GM21390 (cell line): ENCODE data around the gene APOL4.
"Not testable (repeated sequence)": the region's sequence is repeated elsewhere in the genome, so short reads cannot be mapped to it uniquely, and the experiment has no call there.

Source experiments
- ATAC-seq: cut with Tn5 transposase; IDR thresholded peaks from one replicate; pipeline ENCODE4 v1.9.1; 2021; ENCODE audit not compliant: unreplicated experiment

APOL4 gene

GRCh38 chr22:36208914-36209313 is 7.3 kb upstream of the APOL4 start:
- no peak for ATAC-seq

GRCh38 chr22:36208162-36208765 is 6.7 kb upstream of the APOL4 start:
- ATAC-seq: no peak

GRCh38 chr22:36206255-36206654 is 4.6 kb upstream of the APOL4 start:
- no peak for ATAC-seq

DNA sequence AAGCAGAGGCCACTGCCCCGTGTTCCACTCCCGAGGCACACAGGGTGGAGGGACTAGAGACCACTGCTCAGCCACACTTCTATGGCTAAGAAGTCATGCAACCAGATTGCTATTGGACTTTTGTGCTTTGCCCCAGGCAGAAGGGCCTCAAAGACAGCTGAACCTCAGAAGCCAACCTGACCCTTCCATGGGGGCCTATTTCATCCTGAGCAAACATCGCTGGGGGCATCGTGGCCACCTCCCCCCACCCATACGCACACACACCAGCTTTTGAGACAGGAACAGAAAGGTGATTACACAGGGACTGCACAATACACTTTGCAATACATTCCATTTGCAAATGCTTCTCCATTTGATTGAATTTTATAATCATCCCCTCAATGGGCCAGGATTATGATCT is 4.0 kb upstream of the APOL4 start:
- ATAC-seq: not testable (repeated sequence)

GRCh38 chr22:36204632-36205015 is 3.0 kb upstream of the APOL4 start:
- no peak for ATAC-seq

- no peak for ATAC-seq
These were observed 2.5 kb upstream of the APOL4 start for GRCh38 chr22:36204001-36204631.

DNA sequence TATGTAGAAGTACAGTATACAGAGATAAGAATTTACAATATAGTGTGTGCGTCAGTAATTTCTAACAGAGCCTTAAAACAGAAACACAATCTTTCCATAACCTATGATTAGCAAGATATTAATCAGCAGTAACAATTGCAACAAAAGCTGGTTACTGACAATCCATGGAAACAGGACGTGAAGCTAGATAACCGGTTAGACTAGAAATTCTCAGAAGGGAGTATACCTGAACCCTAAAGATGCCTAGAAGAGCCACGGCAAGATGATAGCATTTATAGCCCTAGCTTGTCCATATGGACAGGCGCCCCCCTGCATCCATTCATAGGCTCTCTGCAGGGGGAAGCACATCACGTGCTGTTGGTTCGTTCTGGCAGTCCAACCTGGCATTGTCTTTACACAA is 1.8 kb upstream of the APOL4 start:
- not testable (repeated sequence) for ATAC-seq

DNA sequence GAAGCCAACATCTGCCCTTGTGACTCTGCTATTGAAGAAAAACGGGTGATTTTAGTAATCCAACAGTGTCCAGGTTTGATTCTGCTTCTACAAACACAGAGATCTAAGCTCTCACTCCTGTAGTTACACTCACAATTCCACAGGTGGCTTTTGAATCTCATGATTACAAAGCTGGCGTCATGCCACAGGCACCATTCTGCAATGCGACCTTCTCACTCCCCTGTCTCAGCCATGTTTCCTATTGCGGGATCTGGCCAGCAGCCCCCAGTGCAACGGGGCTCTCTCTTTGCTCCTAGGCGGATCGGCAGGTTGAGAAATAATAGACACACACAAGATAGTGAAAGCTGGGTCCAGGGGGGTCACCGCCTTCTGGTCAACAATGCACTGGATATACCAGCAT is 1.3 kb upstream of the APOL4 start:
- ATAC-seq: not testable (repeated sequence)

- not testable (repeated sequence) for ATAC-seq
These were observed 584 bp downstream of the APOL4 start for GRCh38 chr22:36201025-36201424.

DNA sequence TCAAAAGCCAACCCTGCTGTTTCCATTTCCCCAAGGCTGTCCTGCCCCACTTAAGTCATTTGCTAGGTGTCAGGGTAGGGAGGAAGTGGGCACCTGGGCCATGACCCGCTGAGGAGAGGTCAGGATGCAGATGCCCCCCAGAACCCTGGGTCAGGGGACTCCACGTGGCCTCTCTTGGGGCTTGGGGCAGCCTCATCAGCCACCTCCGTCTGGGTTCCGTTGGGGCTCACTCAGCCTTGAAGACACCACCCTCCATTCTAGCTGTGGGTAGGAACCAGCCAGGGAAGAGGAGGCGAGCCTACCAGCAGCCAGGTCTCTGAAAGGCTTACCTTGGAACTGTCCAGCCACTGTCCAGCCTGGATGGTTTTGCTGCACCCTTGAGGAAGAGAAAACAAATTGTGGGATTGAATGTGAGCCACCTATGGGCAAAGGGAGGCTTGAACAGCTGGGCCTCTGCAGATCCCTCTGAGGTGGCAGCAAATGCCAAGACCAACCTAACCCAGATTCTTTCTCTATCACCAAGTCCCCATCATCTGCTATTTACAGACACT is 2.5 kb downstream of the APOL4 start:
- no peak for ATAC-seq

DNA sequence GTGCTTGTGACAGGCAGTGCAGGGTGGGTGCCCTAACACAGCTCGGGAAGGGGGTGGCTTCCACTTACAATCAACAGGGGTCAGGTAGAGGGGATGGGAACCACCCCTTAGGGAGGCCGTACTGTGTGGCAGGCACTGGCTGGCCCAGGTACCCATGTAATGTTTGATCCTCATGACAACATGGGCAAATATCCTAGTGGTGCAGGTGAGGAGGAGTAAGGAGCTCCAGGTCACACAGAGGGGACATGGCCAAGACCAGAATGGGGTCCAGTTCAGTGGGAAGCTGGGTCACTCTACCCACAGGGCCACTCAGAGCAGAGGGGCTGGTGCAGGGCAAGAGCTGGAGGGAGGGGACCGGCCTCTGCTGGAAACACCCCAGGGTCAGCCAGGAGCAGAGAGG is 3.1 kb downstream of the APOL4 start:
- no peak for ATAC-seq

DNA sequence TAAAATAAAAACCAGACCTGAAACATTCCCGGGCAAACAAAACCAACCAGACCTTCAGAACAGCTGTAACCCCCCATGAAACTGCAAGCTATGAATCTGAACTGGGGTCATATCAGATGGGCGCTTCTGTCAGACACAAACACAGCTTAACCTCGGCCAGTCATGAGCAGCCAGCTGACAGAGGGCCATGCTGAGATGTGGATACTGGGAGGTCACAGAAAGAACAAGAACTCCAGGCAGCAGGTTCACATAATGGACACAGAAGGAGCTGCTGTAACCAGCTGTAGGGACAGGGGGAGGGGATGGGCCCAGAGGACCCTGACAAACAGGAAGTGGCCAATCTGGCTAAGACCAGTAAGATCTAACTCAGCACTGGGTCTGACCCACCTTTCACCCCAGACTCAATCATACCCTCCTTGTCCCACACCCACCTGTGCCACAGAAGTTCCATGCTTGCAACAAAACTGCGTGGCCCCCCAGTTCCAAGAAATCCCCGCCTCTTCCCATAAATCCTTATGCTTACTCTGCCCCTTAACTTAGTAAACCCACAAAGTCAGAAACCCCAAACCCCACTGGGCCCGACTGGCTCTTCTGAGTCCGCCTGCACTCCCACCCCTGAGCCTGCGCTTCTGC is 4.0 kb downstream of the APOL4 start:
- ATAC-seq: no peak

GRCh38 chr22:36197065-36197440 is 4.6 kb downstream of the APOL4 start:
- ATAC-seq: no peak

DNA sequence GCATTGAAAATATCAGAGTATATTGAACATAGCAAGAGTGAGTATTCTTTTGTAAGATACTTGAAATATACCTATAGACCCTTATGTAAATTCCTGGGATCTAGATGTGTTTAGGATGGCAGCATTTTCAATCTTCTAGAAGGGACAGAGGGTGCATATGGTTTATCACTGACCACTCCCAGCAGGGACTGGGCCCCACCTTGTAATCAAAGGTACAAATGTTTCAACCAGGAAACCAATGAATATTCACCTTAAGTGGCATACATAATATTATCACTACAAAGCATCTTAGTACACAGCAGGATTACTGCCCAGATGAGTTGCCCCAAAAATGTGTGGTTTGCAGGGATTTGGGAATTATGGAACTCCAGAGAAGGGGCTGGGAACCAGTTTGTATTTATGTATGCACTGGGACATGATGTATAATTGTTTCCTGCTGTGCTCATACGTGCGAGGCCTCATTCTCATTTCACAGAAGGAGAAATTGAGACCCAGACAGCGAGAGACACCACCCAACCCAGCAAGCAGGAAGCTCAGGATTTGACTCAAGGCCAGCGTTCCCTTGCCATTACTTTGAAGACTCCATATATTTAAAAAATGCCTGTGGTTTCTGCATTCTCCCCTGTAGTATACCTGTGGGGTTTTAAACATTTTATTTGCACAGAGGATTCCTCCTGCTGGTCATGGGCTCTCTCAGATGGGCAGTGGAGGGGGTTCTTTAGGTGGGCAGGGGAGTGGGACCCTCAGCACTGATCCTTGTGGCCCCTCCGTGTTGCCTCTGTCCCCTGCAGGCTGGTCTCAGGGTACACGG is 5.2 kb downstream of the APOL4 start:
- ATAC-seq: no peak

DNA sequence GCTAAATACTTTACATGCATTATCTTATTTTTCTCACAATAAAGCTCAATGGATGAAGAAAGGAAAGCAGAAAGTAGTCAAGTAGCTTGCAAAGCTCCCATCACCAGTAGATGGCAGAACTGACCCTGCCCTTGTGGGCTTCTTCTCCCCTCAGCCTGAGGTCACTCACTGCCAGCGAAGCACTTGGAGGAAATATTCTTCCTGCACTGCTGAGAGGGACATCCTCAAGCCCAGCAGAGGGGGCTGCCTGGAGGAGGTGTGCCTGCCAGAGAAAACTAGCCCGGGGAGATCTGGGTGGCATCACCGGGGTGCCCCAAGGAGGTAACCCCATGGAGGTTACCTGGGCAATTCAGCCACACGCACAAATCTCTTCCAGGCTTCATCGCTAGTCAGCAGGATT is 6.6 kb downstream of the APOL4 start:
- no peak for ATAC-seq

DNA sequence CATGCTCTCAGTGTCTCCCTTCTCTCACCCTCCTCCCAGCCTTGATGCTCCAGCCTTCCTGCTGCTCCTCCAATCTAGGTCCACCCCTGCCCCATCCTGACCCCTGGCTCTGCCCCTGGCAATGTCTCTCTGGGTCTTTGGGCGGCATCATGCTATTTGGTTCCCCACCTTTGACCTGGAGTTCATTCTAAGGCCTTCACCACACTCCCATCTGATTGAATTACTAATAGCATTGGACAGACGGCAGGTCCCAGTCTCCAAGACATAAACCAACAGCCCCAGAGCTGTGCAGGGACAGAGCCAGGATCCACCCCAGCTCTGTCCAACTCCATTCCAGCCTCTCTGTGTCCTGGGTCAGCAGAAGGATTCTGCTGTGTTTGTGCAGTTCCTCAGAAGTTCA is 7.2 kb downstream of the APOL4 start:
- ATAC-seq: no peak

GRCh38 chr22:36193577-36193976 is 8.0 kb downstream of the APOL4 start:
- ATAC-seq: no peak

DNA sequence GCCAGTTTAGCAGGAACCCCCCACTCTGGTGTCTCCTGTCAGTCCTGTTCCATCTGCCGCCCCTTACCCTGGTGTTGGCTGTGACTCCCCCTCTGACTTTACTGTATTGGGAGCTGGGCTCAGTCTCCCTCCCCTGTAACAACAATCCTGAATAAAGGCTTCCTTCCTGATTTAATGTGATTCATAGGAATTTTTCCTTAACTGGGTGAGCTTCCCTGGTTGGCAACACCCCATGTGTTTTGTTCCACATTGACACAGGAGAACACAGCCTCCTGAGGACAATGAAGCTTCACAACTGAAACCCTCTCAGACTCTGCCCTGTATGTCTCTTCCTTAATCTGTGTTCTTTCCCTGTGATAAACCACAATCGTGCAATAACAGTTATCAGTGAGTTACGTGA is 8.4 kb downstream of the APOL4 start:
- no peak for ATAC-seq

DNA sequence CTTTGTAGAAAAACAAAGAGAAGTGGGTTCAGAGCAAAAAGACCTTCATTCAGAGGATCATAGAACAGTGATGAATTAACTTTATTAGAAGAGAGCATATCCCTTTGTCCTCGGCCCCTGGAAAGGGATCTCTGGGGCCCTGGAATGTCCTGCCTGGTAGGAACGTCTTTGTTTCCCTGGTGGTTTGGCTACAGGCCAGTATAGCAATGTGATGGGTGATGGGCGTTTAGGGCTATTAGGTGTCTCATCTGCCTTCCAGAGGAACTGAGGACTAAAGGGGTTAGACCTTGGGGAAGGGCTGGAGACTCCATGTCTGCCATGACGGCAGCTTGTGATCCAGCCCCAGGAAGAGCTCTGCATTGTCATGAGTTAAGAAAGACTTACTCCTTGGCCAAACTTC is 9.1 kb downstream of the APOL4 start:
- no peak for ATAC-seq

GRCh38 chr22:36191106-36191836 is 10.3 kb downstream of the APOL4 start:
- no peak for ATAC-seq

DNA sequence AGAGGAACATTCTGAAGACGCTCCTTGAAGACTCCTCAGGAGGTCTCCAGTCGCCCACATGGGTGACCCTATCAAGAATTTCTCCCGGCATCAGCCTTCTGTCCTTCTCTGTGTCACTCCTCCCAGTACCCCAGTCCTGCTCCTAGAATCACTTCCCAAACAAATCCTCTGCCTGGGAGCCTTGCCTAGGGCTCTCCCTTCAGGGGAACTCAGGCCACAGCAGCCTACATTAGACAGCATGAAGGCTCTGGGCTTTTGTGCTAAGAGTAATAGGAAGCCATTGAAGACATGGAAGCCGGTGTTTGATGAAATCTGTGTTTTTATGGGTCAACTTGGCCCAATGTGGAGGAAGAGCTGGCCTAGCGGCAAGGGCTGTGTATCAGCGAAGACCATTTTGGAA is 13.7 kb downstream of the APOL4 start:
- ATAC-seq: not testable (repeated sequence)
